Endometrial microvascular endothelial cells (primary cell): Measurements from ENCODE around the gene HMOX1. TPM values are rescaled to one million over a fixed set of nuclear protein-coding genes. Genes with fewer than 3 reads are reported as not detected.
"Not testable (repeated sequence)": the region's sequence is repeated elsewhere in the genome, so short reads cannot be mapped to it uniquely, and the experiment has no call there.

ENCODE experiments used
- in situ Hi-C: cut with HindIII; loops from 2 replicates; pipeline ENCODE4 v1.10.0; 2017; ENCODE audit warnings: low sequenced_read_pairs, low pct_unique_long_range_greater_than_20kb; ENCODE audit errors: inconsistent ontology term
- total RNA-seq: library from RNA; depleted of rRNA; stranded (reverse); fragments of >200 nt; gene quantifications from one replicate; pipeline ENCODE4 v1.2.3, GENCODE V29; 2015; ENCODE audit errors: inconsistent ontology term

HMOX1 gene
- total RNA-seq, 1 donor from 2014 or later, result 67.7 TPM

- in situ Hi-C loops, result no loop called here
These were observed 4.0 kb upstream of the HMOX1 start for GRCh38 chr22:35376728-35377472.

- in situ Hi-C loops, result no loop called here
These were observed 3.2 kb upstream of the HMOX1 start for GRCh38 chr22:35377735-35378134.

DNA sequence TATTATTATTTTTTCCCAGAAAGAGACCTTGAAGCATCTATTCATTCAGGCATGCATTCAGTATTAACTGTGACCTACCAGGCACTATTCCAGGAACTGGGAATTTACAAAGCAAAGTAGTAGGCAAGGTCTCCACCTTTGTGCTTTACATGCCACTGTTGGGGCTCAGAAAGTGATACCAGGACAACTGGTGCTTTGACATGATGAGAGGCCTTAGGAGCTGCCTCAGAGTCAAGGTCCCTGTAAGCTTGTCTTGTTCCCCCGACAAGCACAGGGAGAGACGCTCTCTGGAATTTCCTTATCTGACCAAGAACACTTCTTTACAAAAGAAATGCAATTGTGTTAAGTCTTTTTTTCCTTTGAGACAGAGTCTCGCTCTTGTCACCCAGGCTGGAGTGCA is 2.3 kb upstream of the HMOX1 start:
- in situ Hi-C loops, result no loop called here

DNA sequence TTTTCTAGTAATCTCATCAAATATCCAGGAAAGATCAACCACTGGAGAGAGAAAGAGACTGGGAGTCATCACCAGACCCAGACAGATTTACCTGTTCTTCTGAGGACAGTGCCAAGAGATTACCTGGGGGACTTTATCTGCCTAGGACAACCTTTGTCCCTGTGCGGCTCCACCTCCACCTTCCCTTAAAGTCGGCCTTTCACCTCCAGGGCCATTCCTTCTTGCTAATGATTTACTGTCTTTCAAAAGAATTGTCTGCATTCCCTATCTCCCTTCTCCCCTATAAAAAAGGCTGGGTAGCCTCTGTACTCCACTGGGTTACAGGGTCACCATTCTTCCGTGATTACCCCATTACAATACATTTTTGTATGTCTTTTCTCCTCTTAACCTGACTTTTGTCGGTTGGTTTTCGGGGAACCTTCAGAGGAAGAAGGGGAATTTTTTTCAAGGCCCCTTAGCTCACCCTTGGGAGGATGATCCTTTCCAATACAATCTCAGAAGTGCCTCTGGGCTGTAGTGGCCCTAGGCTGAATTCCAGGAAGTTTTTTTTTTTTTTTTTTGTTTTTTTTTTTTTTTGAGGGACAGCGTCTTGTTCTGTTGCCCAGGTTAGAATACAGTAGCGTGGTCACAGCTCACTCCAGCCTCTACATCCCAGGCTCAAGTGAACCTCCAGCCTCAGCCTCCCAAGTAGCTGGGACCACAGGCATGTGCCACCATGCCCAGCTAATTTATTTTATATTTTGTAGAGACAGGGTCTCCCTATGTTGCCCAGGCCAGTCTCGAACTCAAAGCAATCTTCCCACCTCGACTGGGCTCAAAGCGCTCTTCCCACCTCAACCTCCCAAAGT is 1.5 kb upstream of the HMOX1 start:
- in situ Hi-C loops, result no loop called here

- in situ Hi-C loops, result no loop called here
These were observed 883 bp upstream of the HMOX1 start for GRCh38 chr22:35380013-35380412.

- in situ Hi-C loops, result no loop called here
These were observed 621 bp downstream of the HMOX1 start for GRCh38 chr22:35381424-35382009.

DNA sequence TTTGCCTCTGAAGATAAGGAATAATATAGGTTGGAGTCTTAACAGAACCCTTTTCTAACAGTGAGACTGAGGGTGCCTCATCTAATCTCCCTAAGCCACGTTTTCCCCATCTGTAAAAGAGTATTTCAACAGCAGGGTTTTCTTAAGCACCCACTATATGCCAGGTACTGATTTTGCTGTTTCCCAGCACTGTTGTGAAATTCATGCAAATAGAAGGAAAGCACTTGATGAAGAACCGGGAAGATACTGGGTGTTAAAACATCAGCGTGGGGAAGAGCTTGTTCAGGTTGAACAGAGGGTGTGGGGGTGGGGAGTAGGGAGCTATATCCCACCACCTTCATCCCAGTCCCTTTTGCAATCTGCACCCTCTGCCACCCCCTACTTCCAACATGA is 2.8 kb downstream of the HMOX1 start:
- in situ Hi-C loops, result no loop called here

GRCh38 chr22:35384527-35384926 is 3.6 kb downstream of the HMOX1 start:
- in situ Hi-C loops, result no loop called here

- in situ Hi-C loops, result no loop called here
These were observed 4.2 kb downstream of the HMOX1 start for GRCh38 chr22:35384975-35385588.

DNA sequence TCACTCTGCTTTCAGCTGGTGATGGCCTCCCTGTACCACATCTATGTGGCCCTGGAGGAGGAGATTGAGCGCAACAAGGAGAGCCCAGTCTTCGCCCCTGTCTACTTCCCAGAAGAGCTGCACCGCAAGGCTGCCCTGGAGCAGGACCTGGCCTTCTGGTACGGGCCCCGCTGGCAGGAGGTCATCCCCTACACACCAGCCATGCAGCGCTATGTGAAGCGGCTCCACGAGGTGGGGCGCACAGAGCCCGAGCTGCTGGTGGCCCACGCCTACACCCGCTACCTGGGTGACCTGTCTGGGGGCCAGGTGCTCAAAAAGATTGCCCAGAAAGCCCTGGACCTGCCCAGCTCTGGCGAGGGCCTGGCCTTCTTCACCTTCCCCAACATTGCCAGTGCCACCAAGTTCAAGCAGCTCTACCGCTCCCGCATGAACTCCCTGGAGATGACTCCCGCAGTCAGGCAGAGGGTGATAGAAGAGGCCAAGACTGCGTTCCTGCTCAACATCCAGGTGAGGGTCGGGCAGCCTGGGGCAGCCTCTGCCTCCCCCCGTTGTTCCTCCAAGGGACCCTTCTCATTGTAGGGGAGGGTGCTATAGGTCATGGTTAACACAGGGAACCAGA is 5.9 kb downstream of the HMOX1 start:
- in situ Hi-C loops, result no loop called here

DNA sequence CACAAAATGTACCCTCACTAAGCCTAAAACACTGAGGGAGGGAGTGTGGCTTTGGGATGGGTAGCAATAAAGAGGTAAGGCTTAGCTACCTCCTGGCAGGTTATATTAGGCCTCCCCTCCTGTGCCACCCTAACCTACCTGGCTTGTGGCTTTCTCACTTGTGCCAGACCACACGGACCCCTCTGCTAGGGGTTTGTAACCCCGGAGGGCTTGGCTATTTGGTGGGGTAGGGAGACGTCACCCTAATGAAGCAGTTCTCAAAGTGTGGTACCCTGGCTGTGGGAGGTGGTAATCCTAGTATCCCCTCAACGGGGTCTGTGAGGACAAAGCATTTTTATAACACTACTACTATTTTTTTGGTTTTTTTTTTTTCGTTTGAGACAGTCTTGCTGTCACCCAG is 10.0 kb downstream of the HMOX1 start:
- in situ Hi-C loops, result no loop called here

DNA sequence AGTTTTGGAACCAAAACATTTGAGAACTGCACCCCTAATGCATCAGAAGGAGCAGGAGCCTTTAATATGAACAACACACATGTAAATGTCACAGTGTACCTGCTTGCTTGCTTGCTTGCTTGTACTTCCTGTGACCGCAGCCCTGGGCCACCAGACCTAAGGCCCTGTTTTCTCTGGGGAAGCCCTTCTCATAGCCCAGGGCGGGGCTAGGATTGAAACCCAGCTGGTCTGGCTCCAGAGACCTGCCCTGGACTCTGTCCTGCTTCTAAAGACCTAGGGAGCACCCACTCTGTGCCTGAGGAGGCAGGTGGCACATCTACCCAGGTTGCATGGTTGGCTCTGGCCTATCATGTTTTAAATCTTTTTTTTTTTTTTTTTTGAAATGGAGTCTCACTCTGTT is 11.5 kb downstream of the HMOX1 start:
- in situ Hi-C loops, result no loop called here

- in situ Hi-C loops, result no loop called here
These were observed 12.5 kb downstream of the HMOX1 start for GRCh38 chr22:35393116-35394010.

DNA sequence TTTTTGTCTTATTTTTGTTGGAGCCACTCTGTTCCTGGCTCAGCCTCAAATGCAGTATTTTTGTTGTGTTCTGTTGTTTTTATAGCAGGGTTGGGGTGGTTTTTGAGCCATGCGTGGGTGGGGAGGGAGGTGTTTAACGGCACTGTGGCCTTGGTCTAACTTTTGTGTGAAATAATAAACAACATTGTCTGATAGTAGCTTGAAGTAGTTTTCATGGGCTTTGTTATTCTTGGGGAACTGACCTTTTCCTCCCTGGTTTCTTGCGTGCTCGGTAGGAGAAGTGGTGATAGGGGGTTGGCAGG is 13.1 kb downstream of the HMOX1 start:
- in situ Hi-C loops, result no loop called here

- in situ Hi-C loops, result no loop called here
These were observed 14.1 kb downstream of the HMOX1 start for GRCh38 chr22:35394810-35395563.

DNA sequence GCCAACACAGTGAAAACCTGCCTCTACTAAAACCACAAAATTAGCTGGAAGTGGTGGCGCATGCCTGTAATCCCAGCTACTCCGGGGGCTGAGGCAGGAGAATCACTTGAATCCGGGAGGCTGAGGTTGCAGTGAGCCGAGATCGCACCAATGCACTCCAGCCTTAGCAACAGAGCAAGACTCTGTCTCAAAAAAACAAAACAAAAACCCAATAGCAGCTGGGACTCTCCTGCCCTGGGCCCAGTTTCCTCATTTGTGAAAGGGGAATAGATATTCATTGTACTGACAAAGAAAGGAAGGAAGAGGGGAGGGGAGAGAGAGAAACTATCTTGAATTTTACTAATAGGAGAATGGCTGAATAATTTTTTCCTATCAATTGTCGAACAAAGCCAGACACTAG is 15.7 kb downstream of the HMOX1 start:
- in situ Hi-C loops, result not testable (repeated sequence)

DNA sequence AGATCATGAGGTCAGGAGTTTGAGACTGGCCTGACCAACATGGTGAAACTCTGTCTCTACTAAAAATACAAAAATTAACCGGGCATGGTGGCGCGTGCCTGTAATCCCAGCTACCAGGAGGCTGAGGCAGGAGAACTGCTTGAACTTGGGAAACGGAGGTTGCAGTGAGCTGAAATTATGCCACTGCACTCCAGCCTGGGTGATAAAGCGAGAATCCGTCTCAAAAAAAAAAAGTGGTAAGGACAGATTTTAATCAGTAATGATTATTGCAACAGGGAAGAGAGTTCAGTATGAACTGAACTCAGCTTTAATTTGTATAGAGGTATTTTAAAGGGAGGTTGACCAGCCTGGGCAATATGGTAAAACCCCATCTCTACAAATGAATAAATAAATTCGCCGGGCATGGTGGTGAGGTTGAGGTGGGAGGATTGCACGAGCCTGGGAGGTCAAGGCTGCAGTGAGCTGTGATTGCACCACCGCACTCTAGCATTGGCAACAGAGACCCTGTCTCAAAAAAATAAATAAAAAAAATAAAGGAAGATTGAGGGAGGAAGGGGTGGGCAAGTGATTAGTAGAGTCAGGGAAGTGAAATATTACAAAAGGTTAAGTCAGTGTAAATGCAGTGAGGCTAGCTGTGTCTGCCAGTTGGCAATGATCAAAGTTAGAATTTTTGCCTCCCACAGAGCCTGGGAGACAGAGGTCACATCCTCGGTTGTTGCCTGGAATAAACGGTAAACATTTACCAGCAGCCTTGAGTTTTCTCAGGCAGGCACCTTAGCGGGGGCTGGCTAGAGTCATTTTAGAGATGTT is 16.4 kb downstream of the HMOX1 start:
- in situ Hi-C loops, result no loop called here
